PFSK-1 (cell line): Measurements from ENCODE around the gene DNAAF5.

Experiments
- FOXP2 ChIP-seq: optimal IDR thresholded peaks from 2 replicates; pipeline ENCODE3; 2011; ENCODE audit warnings: borderline replicate concordance, control low read depth, inconsistent platforms; ENCODE audit not compliant: insufficient read depth; ENCODE audit errors: extremely low read length, extremely low read depth
- POLR2AphosphoS5 ChIP-seq: IDR thresholded peaks from 2 replicates; pipeline ENCODE4 v1.6.1; 2012; ENCODE audit warnings: low read depth, mild to moderate bottlenecking, control low read depth, low read length, moderate library complexity
- SIN3A ChIP-seq: IDR thresholded peaks from 2 replicates; pipeline ENCODE4 v1.6.1; 2012; ENCODE audit warnings: mild to moderate bottlenecking, low read length, moderate library complexity, borderline replicate concordance; ENCODE audit not compliant: insufficient read depth
- TAF1 ChIP-seq: IDR thresholded peaks from 2 replicates; pipeline ENCODE4 v1.6.1; 2012; ENCODE audit warnings: low read length, control low read depth, borderline replicate concordance; ENCODE audit not compliant: insufficient read depth
- TF ChIP-seq, protein P1 (sequence below), 2 experiments: IDR thresholded peaks; 2 replicates each; pipeline versions ENCODE4 v1.6.1 to v1.8.0; 2011 to 2012; ENCODE audit warnings: low read depth in 2 of 2, low read length in 2 of 2, control low read depth in 1 of 2, inconsistent platforms in 1 of 2, mild to moderate bottlenecking in 1 of 2, moderate library complexity in 1 of 2; ENCODE audit not compliant: insufficient read depth in 1 of 2

The DNAAF5 gene

DNA sequence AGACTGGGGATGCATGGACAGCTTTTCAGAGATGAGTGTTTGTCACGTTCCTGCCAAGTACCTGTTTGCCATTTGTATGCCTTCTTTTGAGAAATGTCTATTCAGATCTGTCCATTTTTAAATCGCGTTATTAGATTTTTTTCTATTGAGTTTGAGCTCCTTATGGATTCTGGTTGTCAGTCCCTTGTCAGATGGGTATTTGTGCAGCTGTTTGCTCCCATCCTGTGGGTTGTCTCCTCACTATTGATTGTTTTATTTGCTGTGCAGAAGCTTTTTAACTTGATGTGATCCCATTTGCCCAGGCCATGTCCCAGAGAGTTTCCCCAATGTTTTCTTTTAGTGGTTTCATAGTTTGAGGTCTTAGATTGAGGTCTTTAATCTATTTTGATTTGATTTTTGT is 6.1 kb downstream of the DNAAF5 start:
- TF ChIP-seq TAF1 (no peak), FOXP2 (no peak)
- TF ChIP-seq, protein P1, sequence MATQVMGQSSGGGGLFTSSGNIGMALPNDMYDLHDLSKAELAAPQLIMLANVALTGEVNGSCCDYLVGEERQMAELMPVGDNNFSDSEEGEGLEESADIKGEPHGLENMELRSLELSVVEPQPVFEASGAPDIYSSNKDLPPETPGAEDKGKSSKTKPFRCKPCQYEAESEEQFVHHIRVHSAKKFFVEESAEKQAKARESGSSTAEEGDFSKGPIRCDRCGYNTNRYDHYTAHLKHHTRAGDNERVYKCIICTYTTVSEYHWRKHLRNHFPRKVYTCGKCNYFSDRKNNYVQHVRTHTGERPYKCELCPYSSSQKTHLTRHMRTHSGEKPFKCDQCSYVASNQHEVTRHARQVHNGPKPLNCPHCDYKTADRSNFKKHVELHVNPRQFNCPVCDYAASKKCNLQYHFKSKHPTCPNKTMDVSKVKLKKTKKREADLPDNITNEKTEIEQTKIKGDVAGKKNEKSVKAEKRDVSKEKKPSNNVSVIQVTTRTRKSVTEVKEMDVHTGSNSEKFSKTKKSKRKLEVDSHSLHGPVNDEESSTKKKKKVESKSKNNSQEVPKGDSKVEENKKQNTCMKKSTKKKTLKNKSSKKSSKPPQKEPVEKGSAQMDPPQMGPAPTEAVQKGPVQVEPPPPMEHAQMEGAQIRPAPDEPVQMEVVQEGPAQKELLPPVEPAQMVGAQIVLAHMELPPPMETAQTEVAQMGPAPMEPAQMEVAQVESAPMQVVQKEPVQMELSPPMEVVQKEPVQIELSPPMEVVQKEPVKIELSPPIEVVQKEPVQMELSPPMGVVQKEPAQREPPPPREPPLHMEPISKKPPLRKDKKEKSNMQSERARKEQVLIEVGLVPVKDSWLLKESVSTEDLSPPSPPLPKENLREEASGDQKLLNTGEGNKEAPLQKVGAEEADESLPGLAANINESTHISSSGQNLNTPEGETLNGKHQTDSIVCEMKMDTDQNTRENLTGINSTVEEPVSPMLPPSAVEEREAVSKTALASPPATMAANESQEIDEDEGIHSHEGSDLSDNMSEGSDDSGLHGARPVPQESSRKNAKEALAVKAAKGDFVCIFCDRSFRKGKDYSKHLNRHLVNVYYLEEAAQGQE (IDR thresholded peaks at IDR 0.05; ENCODE audit: insufficient read depth in 1 of 2, low read depth in 2 of 2, low read length in 2 of 2): no peak

DNA sequence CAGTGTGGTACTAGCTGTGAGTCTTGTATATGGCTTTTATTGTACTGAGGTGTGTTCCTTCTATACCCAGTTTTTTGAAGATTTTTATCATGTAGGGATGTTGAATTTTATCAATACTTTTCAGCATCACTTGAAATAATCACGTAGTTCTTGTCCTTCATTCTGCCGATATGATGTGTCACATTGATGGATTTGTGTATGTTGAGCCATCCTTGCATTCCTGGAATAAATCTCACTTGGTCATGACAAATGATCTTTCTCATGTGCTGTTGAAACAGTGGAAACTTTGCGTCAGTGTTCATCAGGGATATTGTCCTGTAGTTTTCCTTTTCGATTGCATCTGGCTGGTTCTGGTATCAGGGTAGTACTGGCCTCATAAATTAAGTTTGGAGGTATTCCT is 7.7 kb downstream of the DNAAF5 start:
- TF ChIP-seq POLR2AphosphoS5 (no peak), TAF1 (no peak), SIN3A (no peak), FOXP2 (no peak)
- TF ChIP-seq, protein P1 (IDR thresholded peaks at IDR 0.05; ENCODE audit: insufficient read depth in 1 of 2, low read depth in 2 of 2, low read length in 2 of 2): no peak

DNA sequence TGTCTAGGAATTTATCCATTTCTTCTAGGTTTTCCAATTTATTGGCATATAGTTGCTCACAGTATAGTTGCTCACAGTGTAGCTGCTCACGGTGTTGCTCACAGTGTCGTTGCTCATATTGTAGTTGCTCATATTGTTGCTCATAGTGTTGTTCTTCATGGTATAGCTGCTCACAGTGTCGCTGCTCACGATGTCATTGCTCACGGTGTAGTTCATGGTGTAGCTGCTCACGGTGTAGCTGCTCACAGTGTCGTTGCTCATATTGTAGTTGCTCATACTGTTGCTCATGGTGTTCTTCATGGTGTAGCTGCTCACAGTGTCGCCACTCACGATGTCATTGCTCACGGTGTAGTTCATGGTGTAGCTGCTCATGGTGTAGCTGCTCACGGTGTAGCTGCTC is 8.3 kb downstream of the DNAAF5 start:
- no peak for TF ChIP-seq FOXP2
- TF ChIP-seq, protein P1 (IDR thresholded peaks at IDR 0.05; ENCODE audit: insufficient read depth in 1 of 2, low read depth in 2 of 2, low read length in 2 of 2): no peak
- TF ChIP-seq SIN3A: no peak
- TF ChIP-seq TAF1: no peak
- TF ChIP-seq POLR2AphosphoS5: no peak

DNA sequence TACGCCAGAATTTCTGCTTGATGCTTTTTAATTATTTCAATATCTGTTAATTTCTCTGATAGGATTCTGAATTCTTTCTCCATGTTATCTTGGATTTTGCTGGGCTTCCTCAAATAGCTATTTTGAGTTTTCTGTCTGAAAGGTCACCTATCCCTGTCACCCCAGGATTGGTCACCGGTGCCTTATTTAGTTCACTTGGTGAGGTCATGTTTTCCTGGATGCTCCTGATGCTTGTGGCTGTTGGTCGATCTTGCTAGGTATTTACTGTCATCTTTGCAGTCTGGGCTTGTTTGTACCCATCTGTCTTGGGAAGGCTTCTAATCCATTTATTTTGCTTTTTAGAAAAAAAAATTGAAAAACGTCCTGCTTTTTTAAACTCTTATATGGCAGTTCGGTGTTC is 11.7 kb downstream of the DNAAF5 start:
- TF ChIP-seq, protein P1 (IDR thresholded peaks at IDR 0.05; ENCODE audit: insufficient read depth in 1 of 2, low read depth in 2 of 2, low read length in 2 of 2): no peak
- no peak for TF ChIP-seq TAF1
- no peak for TF ChIP-seq FOXP2
- no peak for TF ChIP-seq POLR2AphosphoS5
- no peak for TF ChIP-seq SIN3A

DNA sequence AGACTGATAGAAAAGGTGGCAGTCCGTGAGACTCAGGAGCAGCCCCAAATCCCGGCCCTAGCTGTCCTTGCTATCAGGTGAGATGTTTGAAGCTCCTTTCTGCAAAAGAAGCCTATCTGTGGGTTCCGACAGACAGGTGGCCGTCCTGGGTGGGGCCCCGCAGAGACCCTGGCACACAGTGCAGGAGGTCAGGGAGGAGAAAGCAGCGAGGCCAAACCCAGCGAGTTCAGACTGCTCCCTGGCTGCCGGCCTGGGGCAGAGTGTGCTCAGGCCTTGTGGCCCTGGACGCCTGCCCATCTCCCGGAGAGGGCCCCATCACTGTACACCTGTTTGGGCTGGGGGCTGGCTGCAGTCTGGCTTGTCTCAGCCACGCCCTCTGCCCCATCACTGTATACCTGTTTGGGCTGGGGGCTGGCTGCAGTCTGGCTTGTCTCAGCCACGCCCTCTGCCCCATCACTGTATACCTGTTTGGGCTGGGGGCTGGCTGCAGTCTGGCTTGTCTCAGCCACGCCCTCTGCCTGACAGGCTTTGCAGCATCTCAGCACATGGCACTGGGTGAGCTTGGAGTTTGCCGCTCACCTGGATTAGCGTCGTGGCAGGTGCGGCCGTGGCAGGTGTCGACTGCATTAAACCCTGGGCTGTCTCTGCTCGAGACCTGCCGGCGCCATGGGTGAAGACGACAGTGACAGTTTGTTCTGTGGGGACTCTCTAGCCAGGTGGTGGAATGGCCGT is 12.4 kb downstream of the DNAAF5 start:
- TF ChIP-seq FOXP2 (no peak), POLR2AphosphoS5 (no peak), TAF1 (no peak), SIN3A (no peak)
- TF ChIP-seq, protein P1 (IDR thresholded peaks at IDR 0.05; ENCODE audit: insufficient read depth in 1 of 2, low read depth in 2 of 2, low read length in 2 of 2): no peak
